Adipose tissue (tissue), 3 donors: Measurements from ENCODE around the gene SNCB. TPM values are rescaled to one million over a fixed set of nuclear protein-coding genes. Genes with fewer than 3 reads are reported as not detected.
"Not testable (repeated sequence)": the region's sequence is repeated elsewhere in the genome, so short reads cannot be mapped to it uniquely, and the experiment has no call there.

ENCODE experiments used
- H3K27ac ChIP-seq: one replicate; pipeline ENCODE4 v1.5.1; 2013; ENCODE audit warnings: low read depth, low read length
- whole genome bisulfite sequencing, 3 donors: extraction: QIAGEN DNeasy Blood & Tissue Kit; methylation state at CpG; one replicate each; pipeline ENCODE4 v1.1.7; 2013; 5-methylcytosine and 5-hydroxymethylcytosine counted together
- polyA plus RNA-seq, 3 donors: library from polyadenylated mRNA; stranded (reverse); fragments of 200-250 nt; gene quantifications; one replicate each; pipeline ENCODE4 v1.2.3, GENCODE V29; 2013
- donor health status: healthy with polysubstance abuse.
- donor health status: Bipolar disorder and iron deficiency.
- donor health status: healthy.

The SNCB gene
- polyA plus RNA-seq, 3 donors, result 0.53 TPM; not detected in 2

DNA sequence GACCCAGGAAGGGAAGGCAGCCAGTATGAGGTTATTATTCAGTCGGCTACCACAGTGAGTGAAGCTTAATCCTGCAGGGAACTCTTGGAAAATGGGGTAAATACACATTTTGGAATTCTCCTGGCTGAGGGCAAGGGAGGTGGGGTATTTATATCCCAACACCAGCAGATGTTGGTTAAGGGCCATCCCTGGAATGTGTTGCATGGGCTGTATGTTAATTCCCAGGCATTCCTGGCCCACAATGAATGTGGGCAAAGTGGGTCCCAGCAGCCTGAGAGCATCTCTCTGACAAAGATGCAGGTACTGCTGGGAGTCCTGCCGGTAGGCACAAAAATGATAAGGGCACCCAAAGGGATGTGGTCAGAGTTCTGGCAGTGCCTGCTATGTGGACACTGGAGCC is 17.5 kb downstream of the SNCB start:
- H3K27ac ChIP-seq, result no peak overlapping the region
- 46 to 74% (median 66%) methylated on average over 2 of the region's 2 CpGs for WGBS, 3 donors

DNA sequence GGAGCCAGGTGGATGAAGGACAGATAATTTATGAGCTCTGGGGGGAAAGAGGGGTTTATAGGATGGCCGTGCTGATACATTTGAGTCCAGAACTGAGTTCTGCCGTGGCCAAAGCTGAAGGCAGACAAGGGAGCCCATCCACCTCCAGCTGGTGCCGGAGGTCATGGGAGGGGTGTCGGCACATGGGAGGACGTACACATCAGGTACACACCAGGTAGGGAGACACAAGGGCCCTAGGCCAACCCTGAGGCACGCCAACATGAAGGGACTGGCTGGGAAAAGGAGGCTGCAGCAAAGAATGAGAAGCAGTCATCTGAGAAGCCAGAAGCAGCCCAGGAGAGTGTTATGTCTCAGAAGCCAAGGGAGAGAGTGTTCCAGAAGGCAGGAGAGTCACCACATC is 18.3 kb downstream of the SNCB start:
- no peak overlapping the region for H3K27ac ChIP-seq
- WGBS, 3 donors, result 80 to 89% (median 89%) methylated on average over 6 of the region's 6 CpGs

DNA sequence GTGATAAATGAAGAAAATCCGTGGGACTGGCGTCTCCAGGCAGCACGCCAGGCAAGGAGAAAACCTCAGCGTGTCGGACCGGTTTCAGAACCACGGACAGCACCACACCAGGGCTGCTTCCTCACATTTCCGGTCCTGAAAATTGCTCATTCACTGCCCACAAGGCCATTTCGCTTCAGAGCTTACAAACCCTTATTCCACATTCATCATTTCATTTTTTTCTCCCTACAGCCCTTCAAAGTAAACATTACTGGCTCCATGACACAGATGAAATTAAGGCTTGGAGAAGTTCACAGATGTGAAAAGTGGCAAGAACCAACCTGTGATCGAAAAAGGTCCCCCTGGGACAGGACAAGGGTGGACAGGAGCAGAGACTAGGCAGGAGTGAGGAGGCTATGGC is 18.9 kb downstream of the SNCB start:
- H3K27ac ChIP-seq, result no peak overlapping the region
- WGBS, 3 donors, result 10 to 16% (median 11%) methylated on average over 10 of the region's 10 CpGs

GRCh38 chr5:176610435-176610773 is 19.9 kb downstream of the SNCB start:
- no peak overlapping the region for H3K27ac ChIP-seq
- WGBS, 3 donors, result 0 to 5% (median 2%) methylated on average over 8 to 29 of the region's 31 CpGs

GRCh38 chr5:176609724-176610434 is 20.5 kb downstream of the SNCB start, which contains the start of gene GPRIN1:
Gene GPRIN1, minus strand, starts transcription at chr5:176610156. Its CDS starts 10,322 bp downstream, at chr5:176599834.
- no peak within 1 kb of the TSS for H3K27ac ChIP-seq
- 0 to 1% (median 0%) methylated on average over 63 to 101 of the region's 101 CpGs for WGBS, 3 donors

DNA sequence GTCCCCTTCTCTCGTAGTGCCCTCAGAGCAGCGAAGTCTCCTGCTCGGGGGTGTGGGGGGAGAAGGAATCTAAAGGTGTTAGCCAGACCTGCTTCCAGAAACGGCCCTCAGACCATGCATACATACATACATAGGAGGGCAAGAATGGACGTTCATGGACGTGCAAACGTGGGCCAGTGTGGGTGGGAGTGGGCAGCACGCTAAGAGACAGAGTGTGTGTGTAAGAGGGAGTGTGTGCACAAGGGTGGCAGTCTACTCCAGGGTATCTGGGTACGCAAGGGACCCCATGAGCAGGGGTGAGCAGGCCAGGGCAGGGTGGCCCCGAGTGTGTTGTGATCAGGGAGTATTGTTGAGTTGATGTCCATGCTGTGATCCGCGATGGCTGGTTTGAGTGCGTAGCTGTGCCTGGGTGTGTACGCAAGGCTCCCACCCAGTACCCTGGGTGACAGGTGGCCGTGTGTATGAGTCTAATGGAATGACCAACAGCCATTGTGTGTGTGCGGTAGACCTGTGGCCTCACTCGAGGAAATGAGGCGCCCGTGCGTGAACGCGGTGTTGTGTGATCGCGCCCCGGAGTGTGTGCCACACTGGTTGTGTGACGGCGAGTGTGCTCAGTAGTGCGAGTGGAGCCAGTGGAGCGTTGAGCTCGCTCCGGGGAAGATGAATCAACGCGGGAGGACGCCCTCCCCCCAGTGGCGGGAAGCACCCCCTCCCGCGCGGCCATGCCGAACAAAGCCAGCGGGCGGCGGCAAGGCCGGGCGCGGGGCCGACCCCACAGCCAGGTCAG is 21.2 kb downstream of the SNCB start:
- 31 to 37% (median 32%) methylated on average over 37 to 46 of the region's 46 CpGs for WGBS, 3 donors
- H3K27ac ChIP-seq, result no peak overlapping the region

DNA sequence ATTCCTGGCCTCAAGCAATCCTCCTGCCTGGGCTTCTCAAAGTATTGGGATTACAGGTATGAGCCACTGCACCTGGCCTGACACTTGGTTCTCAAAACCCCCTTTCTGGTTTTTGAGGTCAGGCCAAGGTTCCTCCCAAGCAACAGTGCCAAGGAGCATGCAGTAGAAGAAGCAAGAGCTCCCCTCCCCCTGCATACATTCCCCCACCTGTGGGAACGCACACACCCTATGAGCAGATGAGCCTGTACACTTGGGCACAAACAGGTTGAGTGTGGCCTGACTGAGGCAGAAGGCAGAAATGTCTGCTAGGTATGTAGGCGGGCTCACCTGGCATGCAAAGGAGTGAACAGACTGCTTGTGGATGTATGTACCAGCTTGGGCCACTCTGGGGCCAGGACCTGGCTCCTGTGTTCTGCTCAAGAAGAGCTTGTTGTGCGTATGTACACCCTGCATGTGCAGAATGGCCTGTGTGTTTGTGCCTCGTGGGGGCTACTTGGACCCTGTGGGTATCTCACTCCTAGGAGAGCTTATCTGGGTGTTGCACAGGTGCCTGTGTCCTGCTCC is 22.1 kb downstream of the SNCB start:
- 88 to 94% (median 93%) methylated on average over 4 of the region's 4 CpGs for WGBS, 3 donors
- H3K27ac ChIP-seq, result no peak overlapping the region

DNA sequence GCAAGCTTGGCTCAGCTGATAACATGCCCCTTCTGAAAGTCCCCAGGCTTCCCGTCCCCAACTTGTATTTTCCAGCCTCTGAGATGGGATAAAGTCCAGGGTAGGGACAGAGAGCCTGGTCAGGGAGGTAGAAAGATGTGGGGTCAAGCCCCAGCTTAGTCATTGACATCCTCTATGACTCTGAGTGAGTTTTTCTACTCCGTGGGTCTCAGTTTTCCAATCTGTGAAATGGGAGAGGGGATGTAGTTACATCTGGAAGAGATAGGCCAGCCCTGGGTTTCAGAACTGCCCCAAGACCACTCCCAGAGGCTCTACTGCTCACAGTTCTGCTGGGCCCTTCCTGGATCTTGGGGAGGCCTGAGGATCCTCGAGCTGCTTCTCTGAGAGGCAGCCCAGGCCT is 23.5 kb downstream of the SNCB start:
- no peak overlapping the region for H3K27ac ChIP-seq
- WGBS, 3 donors, result 86 to 89% (median 86%) methylated on average over 3 of the region's 3 CpGs

- H3K27ac ChIP-seq, result no peak overlapping the region
- 51 to 68% (median 64%) methylated on average over 3 of the region's 3 CpGs for WGBS, 3 donors
These were observed 24.3 kb downstream of the SNCB start for GRCh38 chr5:176606032-176606431.

DNA sequence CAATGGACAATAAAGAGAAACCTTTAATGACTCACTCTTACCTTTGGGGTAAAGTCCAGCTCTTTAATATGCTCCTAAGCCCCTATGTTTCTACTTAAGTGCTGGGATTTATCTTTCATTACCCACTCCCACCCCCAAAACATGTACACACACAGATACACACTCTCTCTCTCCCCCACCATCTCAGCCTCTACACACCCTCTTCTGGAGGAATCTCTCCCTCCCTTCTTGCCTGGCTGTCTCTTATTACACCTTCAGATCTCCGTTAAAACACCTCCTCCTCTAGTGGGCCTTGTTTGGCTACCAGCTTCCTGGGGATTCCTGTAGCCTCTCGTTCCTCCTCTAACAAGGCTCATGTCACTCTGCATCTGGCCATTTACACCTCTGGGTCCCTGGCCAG is 27.2 kb downstream of the SNCB start:
- no peak overlapping the region for H3K27ac ChIP-seq
- 0 to 32% (median 30%) methylated on average over 2 of the region's 2 CpGs for WGBS, 3 donors

DNA sequence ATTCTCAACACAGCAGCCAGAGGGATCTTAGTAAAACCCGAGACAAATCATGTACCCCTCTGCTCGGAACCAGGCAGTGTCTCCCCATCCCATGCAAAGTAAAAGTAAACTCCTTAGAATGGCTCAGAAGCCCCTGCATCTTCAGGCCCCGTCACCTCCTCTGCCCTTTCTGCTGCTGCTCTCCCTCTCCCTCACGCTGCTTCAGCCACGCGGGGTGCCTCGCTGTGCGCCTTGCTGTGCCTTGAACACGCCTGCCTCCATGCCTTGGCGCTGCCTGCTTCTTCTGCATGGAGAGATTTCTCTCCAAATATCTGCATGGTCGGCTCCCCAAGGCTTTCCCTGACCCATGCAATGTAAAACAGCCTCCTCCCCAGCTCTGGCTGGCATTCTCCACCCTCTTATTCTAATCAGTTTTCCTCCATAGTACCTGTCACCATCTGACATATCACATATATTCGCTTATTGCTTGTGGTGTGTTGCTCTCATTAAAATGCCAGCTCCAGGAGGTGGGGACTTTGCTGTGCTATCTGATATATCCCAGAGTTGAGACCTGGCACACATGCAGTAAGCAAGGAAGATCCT is 28.3 kb downstream of the SNCB start:
- no peak overlapping the region for H3K27ac ChIP-seq
- 61 to 83% (median 80%) methylated on average over 12 of the region's 12 CpGs for WGBS, 3 donors

- 90 to 94% (median 90%) methylated on average over 19 of the region's 19 CpGs for WGBS, 3 donors
- H3K27ac ChIP-seq, result not testable (repeated sequence)
These were observed 30.4 kb downstream of the SNCB start for GRCh38 chr5:176599749-176600430.

DNA sequence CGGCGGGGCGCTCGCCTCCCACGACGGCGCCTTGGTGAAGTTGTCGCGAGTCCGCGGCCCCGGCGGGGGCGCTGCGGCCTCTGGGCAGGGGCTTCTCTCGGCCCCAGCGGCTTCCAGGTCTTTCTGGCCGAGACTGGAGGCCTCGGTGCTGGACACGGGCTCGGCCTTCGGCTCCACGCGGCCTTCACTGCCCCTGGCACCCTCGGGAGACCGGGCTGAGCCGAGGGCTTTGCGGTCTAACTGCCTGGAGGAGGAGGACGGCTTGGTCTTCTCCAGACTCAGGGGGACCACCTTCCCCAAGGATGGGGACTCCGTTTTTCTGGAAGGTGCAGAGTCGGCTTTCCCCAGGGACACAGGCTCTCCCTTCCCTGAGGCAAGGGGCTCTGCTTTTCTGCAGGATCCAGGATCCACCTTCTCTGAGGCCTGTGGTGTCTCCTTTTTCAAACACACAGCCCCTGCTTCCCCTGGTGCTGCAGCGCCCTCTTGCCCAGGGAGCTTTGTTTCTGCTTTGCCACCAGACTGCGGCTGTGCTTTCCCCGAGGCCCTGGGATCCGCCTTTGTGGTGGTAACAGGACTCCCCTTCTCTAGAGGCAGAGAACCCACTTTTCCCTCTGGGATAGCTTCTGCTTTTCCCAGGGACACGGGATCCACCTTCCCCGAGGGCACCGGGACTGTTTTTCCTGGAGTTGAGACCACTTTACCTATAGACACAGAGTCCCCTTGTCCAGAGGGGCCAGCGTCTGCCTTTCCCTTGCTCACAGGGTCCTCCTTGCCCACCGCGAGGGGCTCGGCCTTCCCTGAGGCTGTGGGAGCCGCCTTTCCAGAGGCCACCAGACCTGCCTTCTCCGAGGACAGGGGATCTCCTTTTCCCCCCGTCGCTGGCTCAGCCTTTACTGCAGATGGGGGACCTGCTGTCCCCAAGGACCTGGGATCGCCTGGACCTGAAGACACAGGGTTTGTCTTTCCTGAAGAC is 32.6 kb downstream of the SNCB start:
- 55 to 60% (median 59%) methylated on average over 44 to 47 of the region's 47 CpGs for WGBS, 3 donors
- no peak overlapping the region for H3K27ac ChIP-seq

- no peak overlapping the region for H3K27ac ChIP-seq
- WGBS, 3 donors, result 2 to 6% (median 5%) methylated on average over 73 to 98 of the region's 98 CpGs
These were observed 33.5 kb downstream of the SNCB start for GRCh38 chr5:176596689-176597416.

DNA sequence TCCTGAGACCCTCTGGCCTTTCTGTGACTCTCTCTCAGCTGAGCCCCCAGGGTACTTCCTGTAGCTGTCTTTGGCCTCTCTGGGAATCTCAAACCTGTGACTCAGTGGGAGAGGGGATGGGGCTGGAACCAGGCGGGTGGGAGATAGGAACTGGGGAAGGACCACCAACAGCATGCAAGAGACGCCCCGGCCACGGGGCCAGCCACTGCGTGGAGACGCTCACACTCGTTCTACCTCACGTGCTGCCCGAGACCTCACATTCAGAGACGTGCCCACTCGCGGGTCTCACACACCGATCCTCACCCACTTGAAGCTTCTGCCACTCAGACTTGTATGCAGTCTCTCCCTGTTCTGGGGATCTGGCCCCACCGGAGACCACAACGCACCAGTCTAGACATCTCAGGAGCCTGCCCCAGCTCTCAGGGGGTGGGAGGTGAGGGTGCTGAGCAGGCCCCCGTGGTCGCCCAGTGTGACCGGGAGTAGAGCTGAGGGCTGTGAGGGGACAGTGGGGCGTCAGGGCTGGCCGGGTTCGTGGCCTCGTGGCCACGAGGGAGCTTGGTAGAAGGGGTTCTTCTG is 34.2 kb downstream of the SNCB start:
- 82 to 83% (median 83%) methylated on average over 23 of the region's 23 CpGs for WGBS, 3 donors
- H3K27ac ChIP-seq, result no peak overlapping the region

GRCh38 chr5:176595386-176595943 is 34.9 kb downstream of the SNCB start:
- 78 to 88% (median 86%) methylated on average over 11 of the region's 11 CpGs for WGBS, 3 donors
- no peak overlapping the region for H3K27ac ChIP-seq
